Measurements from ENCODE around the gene BPIFB4.

DNA sequence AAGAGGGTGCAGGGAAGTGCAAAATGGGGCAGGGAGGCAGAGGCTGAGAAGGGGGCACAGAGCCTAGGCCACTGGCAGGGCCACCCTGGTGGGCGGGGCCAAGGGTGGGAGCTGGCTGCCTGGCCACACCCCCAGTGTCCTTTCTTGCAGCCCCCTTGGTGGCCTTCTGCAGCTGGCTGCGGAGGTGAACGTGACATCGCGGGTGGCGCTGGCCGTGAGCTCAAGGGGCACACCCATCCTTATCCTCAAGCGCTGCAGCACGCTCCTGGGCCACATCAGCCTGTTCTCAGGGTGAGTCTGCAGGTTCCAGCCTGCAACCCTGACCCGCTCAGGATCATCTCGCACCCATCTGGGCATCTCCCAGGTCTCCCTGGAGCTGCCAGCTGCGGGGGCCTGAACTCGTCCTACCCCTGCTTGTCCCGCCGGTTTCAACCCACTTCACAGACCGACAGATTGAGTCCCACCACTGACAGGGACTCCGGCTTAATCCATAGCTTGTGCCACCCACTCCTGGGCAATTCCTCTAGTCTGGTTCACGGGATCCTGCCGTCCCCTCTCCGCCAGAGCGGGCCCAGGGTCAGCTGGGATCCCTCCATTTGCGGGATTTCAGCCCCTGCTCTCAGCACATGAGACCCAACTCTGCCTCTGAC lies 19.6 kb upstream of the BPIFB4 start:
- TF ChIP-seq CTCF (IDR thresholded peaks at IDR 0.05; ENCODE audit: poor library complexity), result no peak
- TF ChIP-seq EZH2 (IDR thresholded peaks at IDR 0.05; ENCODE audit: borderline replicate concordance), result no peak
- no peak for TF ChIP-seq EZH2phosphoT487 (IDR thresholded peaks at IDR 0.05; ENCODE audit: low read depth, severe bottlenecking, unreplicated experiment)

Measured in hepatocyte (in vitro differentiated cells).